HepG2 (cell line): Measurements from ENCODE around the gene CDC42EP4. TPM values are rescaled to one million over a fixed set of nuclear protein-coding genes. Genes with fewer than 3 reads are reported as not detected.

Experiments used
- AGO1 ChIP-seq: fragments of 200-400 bp; formaldehyde crosslinking; IDR thresholded peaks from 2 replicates; pipeline ENCODE4 v1.6.1; 2017; ENCODE audit warnings: mild to moderate bottlenecking, low read depth, low read length, moderate library complexity; ENCODE audit not compliant: poor library complexity, severe bottlenecking
- AKNA ChIP-seq: sonication (generic); formaldehyde crosslinking; IDR thresholded peaks from 2 replicates; pipeline ENCODE4 v1.4.0; 2020; ENCODE audit warnings: missing genetic modification reagents, borderline replicate concordance
- GABPB1 ChIP-seq: IDR thresholded peaks from 2 replicates; pipeline ENCODE4 v1.6.1; 2016; ENCODE audit warnings: mild to moderate bottlenecking, missing genetic modification reagents, moderate library complexity, missing compliant biosample characterization
- GATAD2A ChIP-seq: IDR thresholded peaks from 2 replicates; pipeline ENCODE4 v1.6.1; 2016
- GPN1 ChIP-seq: sonication (generic); formaldehyde crosslinking; IDR thresholded peaks from 2 replicates; pipeline ENCODE4 v1.5.1; 2020; ENCODE audit warnings: missing genetic modification reagents, borderline replicate concordance
- HBP1 ChIP-seq: IDR thresholded peaks from 2 replicates; pipeline ENCODE4 v1.6.1; 2016; ENCODE audit warnings: low read depth, control low read depth
- HCFC1 ChIP-seq: fragments of 150-350 bp; IDR thresholded peaks from 2 replicates; pipeline ENCODE4 v1.6.1; 2014; ENCODE audit warnings: low read depth, low read length
- MTF2 ChIP-seq: sonication (generic); formaldehyde crosslinking; IDR thresholded peaks from 2 replicates; pipeline ENCODE4 v1.5.0; 2020; ENCODE audit warnings: missing genetic modification reagents, borderline replicate concordance
- RCOR2 ChIP-seq: IDR thresholded peaks from 2 replicates; pipeline ENCODE4 v1.6.1; 2016; ENCODE audit warnings: missing biosample characterization, missing genetic modification reagents
- RXRA ChIP-seq: sonication (generic); formaldehyde crosslinking; IDR thresholded peaks from 2 replicates; pipeline ENCODE4 v1.5.1; 2020; ENCODE audit warnings: missing genetic modification reagents
- SKIL ChIP-seq: sonication (generic); formaldehyde crosslinking; IDR thresholded peaks from 2 replicates; pipeline ENCODE4 v1.8.0; 2022; ENCODE audit warnings: missing genetic modification reagents, mild to moderate bottlenecking, moderate library complexity, borderline replicate concordance
- ZNF263 ChIP-seq: sonication (generic); formaldehyde crosslinking; IDR thresholded peaks from 2 replicates; pipeline ENCODE4 v1.4.0; 2020; ENCODE audit warnings: missing genetic modification reagents
- ZNF569 ChIP-seq: sonication (generic); formaldehyde crosslinking; IDR thresholded peaks from 2 replicates; pipeline ENCODE4 v1.5.0; 2020; ENCODE audit warnings: mild to moderate bottlenecking, missing genetic modification reagents, moderate library complexity, borderline replicate concordance
- polyA plus RNA-seq, 8 experiments: library from polyadenylated mRNA; depleted of rRNA in 3 of 8; stranded (reverse) in 7 of 8; unstranded in 1 of 8; fragments of >200 nt; fragmentation: Illumina TruSeq in 4 of 8; extraction: Trizol in 4 of 8; gene quantifications; 2 replicates each; pipeline versions ENCODE4 v1.2.1 to v1.2.3, GENCODE V29; 2011 to 2016; ENCODE audit warnings: low read depth in 4 of 8, missing spikeins in 1 of 8, mixed read lengths in 1 of 8; ENCODE audit not compliant: insufficient read depth in 1 of 8
- total RNA-seq, 5 experiments: library from RNA; depleted of rRNA; stranded (reverse); fragments of >200 nt; fragmentation: Illumina TruSeq; extraction: Trizol; gene quantifications; 2 replicates each; pipeline ENCODE4 v1.2.3, GENCODE V29; 2016; ENCODE audit warnings: low read depth in 1 of 5
- TF ChIP-seq, protein P1 (sequence below): sonication (generic); formaldehyde crosslinking; IDR thresholded peaks from 2 replicates; pipeline ENCODE4 v1.4.0; 2020; ENCODE audit warnings: missing genetic modification reagents, mild to moderate bottlenecking, borderline replicate concordance

Gene CDC42EP4
- total and polyA plus RNA-seq, 2 of the 13 experiments (the other 11 are each of a cell fraction or from before 2014, with no cell fraction given) = 19.0 to 54.0 TPM

GRCh38 chr17:73297934-73298861 lies 13.6 kb downstream of the CDC42EP4 start (continued):
- TF ChIP-seq SKIL (CRISPR knock-in tag) (peak; percentile 47; the same call in 1 of the 2 replicates), RCOR2 (CRISPR knock-in tag) (no peak), ZNF263 (0 out of 2 replicates have a peak, but pooled peaks have one; percentile 17), HCFC1 (no peak), GATAD2A (CRISPR knock-in tag) (0 out of 2 replicates have a peak, but pooled peaks have one; percentile 12), AGO1 (no peak), GPN1 (CRISPR knock-in tag) (no peak), RXRA (peak; percentile 72; the same call in 1 of the 2 replicates), GABPB1 (CRISPR knock-in tag) (no peak), MTF2 (no peak), HBP1 (CRISPR knock-in tag) (no peak), ZNF569 (CRISPR knock-in tag) (no peak), AKNA (CRISPR knock-in tag) (no peak)
- TF ChIP-seq, protein P1, sequence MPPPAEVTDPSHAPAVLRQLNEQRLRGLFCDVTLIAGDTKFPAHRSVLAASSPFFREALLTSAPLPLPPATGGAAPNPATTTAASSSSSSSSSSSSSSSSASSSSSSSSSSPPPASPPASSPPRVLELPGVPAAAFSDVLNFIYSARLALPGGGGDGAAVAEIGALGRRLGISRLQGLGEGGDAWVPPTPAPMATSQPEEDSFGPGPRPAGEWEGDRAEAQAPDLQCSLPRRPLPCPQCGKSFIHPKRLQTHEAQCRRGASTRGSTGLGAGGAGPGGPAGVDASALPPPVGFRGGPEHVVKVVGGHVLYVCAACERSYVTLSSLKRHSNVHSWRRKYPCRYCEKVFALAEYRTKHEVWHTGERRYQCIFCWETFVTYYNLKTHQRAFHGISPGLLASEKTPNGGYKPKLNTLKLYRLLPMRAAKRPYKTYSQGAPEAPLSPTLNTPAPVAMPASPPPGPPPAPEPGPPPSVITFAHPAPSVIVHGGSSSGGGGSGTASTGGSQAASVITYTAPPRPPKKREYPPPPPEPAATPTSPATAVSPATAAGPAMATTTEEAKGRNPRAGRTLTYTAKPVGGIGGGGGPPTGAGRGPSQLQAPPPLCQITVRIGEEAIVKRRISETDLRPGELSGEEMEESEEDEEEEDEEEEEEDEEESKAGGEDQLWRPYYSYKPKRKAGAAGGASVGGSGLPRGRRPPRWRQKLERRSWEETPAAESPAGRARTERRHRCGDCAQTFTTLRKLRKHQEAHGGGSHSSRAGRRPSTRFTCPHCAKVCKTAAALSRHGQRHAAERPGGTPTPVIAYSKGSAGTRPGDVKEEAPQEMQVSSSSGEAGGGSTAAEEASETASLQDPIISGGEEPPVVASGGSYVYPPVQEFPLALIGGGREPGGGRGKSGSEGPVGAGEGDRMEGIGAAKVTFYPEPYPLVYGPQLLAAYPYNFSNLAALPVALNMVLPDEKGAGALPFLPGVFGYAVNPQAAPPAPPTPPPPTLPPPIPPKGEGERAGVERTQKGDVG (CRISPR knock-in tag) = peak; percentile 84; the same call in 1 of the 2 replicates
